Measurements from ENCODE around the gene USP24. TPM values are rescaled to one million over a fixed set of nuclear protein-coding genes. Genes with fewer than 3 reads are reported as not detected.

USP24 gene
- total RNA-seq, 5 donors from 2014 or later (not counting 1 experiment from before 2014, with no cell fraction given), result 58.9 to 90.7 (median 64.0) TPM

DNA sequence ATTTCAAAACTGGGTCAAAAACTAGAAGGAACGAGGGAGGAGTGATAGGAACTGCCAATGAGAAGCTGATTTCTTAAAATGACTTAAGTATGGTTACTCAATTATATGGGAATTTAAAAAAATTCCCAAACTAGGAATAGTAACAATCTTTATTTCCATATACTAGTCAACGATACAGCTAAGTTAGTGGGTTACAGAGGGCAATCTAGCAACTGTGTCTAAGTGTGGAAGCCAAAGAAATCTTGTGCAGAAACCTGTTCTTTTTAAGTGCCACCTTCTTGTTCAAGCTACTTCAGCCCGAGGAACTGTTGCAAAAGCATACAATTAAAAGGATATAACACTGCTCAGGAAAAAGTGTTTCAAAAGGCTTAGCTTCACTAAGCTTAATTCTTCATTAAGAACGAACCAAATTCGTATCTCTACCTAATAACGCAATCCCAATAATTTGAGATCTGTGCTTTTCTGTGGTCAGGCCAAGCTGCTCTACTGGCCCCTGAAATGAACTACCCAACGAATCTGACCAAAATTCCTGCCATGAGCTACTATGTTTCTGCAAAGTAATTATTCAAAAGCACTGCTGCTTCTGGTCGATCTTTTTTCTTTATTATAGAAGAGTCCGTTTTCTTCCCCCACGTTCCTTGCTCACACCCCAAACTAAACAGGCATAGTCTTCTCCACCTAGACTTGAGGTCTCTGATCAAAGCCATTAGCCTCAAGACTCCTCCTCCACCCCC lies 1.8 kb downstream of the USP24 start:
- DNase-seq (peak in 2 of 35 experiments; percentile 22 to 44), ATAC-seq (replicated peaks in 1 of 4) (no peak)
- no peaks in the 10 kb centered on the region for H3K27me3 Mint-ChIP-seq
- H3K27ac Mint-ChIP-seq, result peak overlapping the region; percentile 89 to 96
- peaks cover 72 to 84% (median 77%) of the 10 kb centered on the region in 3 donors for H3K4me1 Mint-ChIP-seq
- ChIA-PET CTCF (interaction anchor here in 1 of 2 donors (0.7 to 1.4 kb wide), 4 partner anchors 8 to 72 kb away, joined by 3 read pairs; no protein-coding TSS in a partner anchor), POLR2A (interaction anchor here in 1 of 2 donors (0.6 to 0.9 kb wide), 3 partner anchors 12 to 36 kb away, joined by 3 to 4 read pairs (median 3); no protein-coding TSS in a partner anchor)
- Histone ChIP-seq H3K9me3 (no peaks in the 10 kb centered on the region), H3K27ac (ENCODE audit: low read length) (peak overlapping the region; percentile 75), H3K4me3 (ENCODE audit: control insufficient read depth in 1 of 2, extremely low read depth in 1 of 2, low read length in 1 of 2) (peak overlapping the region; percentile 82 to 92), H3K27me3 (replicated peaks in 1 of 2; ENCODE audit: control insufficient read depth in 2 of 2, extremely low read depth in 1 of 2, insufficient read depth in 2 of 2, low read length in 1 of 2) (no peaks in the 10 kb centered on the region), H3K36me3 (ENCODE audit: control insufficient read depth in 2 of 2, extremely low read depth in 1 of 2, insufficient read depth in 1 of 2, low read length in 1 of 2) (no peaks in the 10 kb centered on the region), H3K4me1 (ENCODE audit: control insufficient read depth in 1 of 2, extremely low read depth in 1 of 2, insufficient read depth in 2 of 2, low read length in 2 of 2) (peaks cover 34 to 59% of the 10 kb centered on the region in 2 experiments)
- H3K36me3 Mint-ChIP-seq, result no peaks in the 10 kb centered on the region
- 6% methylated on average over 8 of the region's 10 CpGs for WGBS (ENCODE audit: insufficient coverage)
- H3K9me3 Mint-ChIP-seq, result no peaks in the 10 kb centered on the region
- peak overlapping the region; percentile 88 to 97 (median 92) for H3K4me3 Mint-ChIP-seq

DNA sequence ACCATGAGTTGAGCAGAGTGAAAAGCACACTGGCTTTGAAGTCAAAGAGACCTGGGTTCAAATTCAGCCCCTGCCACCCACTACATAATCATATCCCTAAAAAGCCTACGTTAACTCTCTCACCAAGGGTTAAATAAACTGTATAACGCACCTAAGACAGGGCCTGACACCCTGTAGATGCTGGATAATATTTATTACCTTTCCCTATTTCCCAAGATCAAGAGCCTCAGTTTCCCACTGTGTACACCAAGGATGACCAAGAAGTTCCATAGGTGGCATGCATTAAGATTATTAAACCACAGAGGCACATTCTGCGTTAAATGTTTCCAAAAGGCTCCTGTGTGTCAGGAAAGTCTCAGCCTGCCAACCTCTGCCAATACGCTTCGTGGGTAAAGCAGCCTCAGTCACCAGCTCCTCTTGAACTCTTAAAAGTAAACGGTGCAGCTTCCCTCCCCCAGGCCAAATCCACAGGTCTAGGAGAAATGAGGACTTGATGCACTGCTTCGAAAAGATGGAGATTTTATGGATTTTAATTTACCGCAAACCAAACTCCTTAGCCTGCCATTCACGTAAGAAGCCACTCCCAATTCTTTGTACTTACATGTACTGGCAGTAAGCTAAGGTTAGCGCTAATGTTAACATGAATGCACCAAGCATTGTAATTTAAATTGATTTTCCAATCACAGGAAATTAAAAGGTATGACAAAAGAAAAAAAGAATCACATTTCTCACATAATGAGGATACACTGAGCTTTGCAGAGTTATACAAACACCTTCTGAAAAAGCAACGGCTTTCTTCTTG lies 2.6 kb downstream of the USP24 start:
- H3K27me3 Mint-ChIP-seq, result no peaks in the 10 kb centered on the region

DNA sequence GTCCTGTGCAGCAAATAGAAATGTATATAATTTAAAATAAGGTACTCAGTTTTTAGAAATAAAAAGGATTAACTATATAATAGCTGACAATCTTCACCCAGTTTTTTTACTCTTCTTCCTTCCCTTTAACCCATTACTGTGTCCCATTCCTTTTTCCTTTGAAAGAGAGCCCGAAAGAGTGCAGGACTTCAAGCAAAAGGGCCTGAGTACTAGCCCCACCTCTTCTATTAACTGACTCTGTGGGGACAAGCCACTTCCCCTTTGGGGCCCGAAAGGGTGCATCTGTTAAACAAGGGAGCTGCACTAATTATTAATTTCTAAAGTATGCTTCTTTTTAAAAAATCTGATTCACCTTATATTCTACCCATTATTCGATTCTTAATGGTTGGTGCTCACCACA lies 3.3 kb downstream of the USP24 start:
- Mint-ChIP-seq H3K27me3 (no peaks in the 10 kb centered on the region), H3K4me1 (peaks cover 68 to 79% (median 77%) of the 10 kb centered on the region in 3 donors), H3K4me3 (peak overlapping the region; percentile 88 to 97 (median 92)), H3K27ac (peak overlapping the region; percentile 89 to 96), H3K36me3 (peaks cover 5% of the 10 kb centered on the region), H3K9me3 (no peaks in the 10 kb centered on the region)
- ChIA-PET CTCF (interaction anchor here in 1 of 2 donors (1.8 kb wide), 1 partner anchor 11 kb away, joined by 5 read pairs; no protein-coding TSS in a partner anchor), POLR2A (interaction anchor here (0.8 to 1.6 kb wide), 3 partner anchors 11 to 16 kb away, joined by 3 to 5 read pairs (median 4); no protein-coding TSS in a partner anchor)
- no peaks in the 10 kb centered on the region for H3K36me3 ChIP-seq (ENCODE audit: control insufficient read depth in 2 of 2, extremely low read depth in 1 of 2, insufficient read depth in 1 of 2, low read length in 1 of 2)
- WGBS (ENCODE audit: insufficient coverage), result 25% methylated on average over 1 of the region's 3 CpGs
- H3K9me3 ChIP-seq, result no peaks in the 10 kb centered on the region
- ATAC-seq (replicated peaks in 1 of 4), result no peak
- peaks cover 35 to 47% of the 10 kb centered on the region in 2 experiments for H3K4me1 ChIP-seq (ENCODE audit: control insufficient read depth in 1 of 2, extremely low read depth in 1 of 2, insufficient read depth in 2 of 2, low read length in 2 of 2)
- peak overlapping the region; percentile 33 for H3K27ac ChIP-seq (ENCODE audit: low read length)
- no peak for DNase-seq
- H3K27me3 ChIP-seq (replicated peaks in 1 of 2; ENCODE audit: control insufficient read depth in 2 of 2, extremely low read depth in 1 of 2, insufficient read depth in 2 of 2, low read length in 1 of 2), result no peaks in the 10 kb centered on the region
- peak overlapping the region in 1 of 2 donors; percentile 82 for H3K4me3 ChIP-seq (ENCODE audit: control insufficient read depth in 1 of 2, extremely low read depth in 1 of 2, low read length in 1 of 2)

More for the DNA sequence above, 2.6 kb downstream of the USP24 start:
- Mint-ChIP-seq H3K36me3 (peaks cover 2% of the 10 kb centered on the region), H3K4me3 (peak overlapping the region; percentile 88 to 97 (median 92)), H3K9me3 (no peaks in the 10 kb centered on the region), H3K4me1 (peaks cover 70 to 83% (median 77%) of the 10 kb centered on the region in 3 donors), H3K27ac (peak overlapping the region; percentile 89 to 96)
- ATAC-seq (replicated peaks in 1 of 4) (no peak), DNase-seq (peak in 4 of 35 experiments; percentile 2 to 36 (median 15))
- CTCF ChIA-PET, result interaction anchor here in 1 of 2 donors (0.7 to 1.8 kb wide), 5 partner anchors 8 to 72 kb away, joined by 3 to 5 read pairs (median 3); no protein-coding TSS in a partner anchor
- Histone ChIP-seq H3K27ac (ENCODE audit: low read length) (peak overlapping the region; percentile 33), H3K9me3 (no peaks in the 10 kb centered on the region), H3K4me1 (ENCODE audit: control insufficient read depth in 1 of 2, extremely low read depth in 1 of 2, insufficient read depth in 2 of 2, low read length in 2 of 2) (peaks cover 34 to 52% of the 10 kb centered on the region in 2 experiments), H3K36me3 (ENCODE audit: control insufficient read depth in 2 of 2, extremely low read depth in 1 of 2, insufficient read depth in 1 of 2, low read length in 1 of 2) (no peaks in the 10 kb centered on the region), H3K27me3 (replicated peaks in 1 of 2; ENCODE audit: control insufficient read depth in 2 of 2, extremely low read depth in 1 of 2, insufficient read depth in 2 of 2, low read length in 1 of 2) (no peaks in the 10 kb centered on the region), H3K4me3 (ENCODE audit: control insufficient read depth in 1 of 2, extremely low read depth in 1 of 2, low read length in 1 of 2) (peak overlapping the region; percentile 19 to 82)
- POLR2A ChIA-PET, result interaction anchor here (0.6 to 0.9 kb wide), 5 partner anchors 12 to 35 kb away, joined by 3 to 4 read pairs (median 3); no protein-coding TSS in a partner anchor
- 8% methylated on average over 6 of the region's 11 CpGs for WGBS (ENCODE audit: insufficient coverage)

DNA sequence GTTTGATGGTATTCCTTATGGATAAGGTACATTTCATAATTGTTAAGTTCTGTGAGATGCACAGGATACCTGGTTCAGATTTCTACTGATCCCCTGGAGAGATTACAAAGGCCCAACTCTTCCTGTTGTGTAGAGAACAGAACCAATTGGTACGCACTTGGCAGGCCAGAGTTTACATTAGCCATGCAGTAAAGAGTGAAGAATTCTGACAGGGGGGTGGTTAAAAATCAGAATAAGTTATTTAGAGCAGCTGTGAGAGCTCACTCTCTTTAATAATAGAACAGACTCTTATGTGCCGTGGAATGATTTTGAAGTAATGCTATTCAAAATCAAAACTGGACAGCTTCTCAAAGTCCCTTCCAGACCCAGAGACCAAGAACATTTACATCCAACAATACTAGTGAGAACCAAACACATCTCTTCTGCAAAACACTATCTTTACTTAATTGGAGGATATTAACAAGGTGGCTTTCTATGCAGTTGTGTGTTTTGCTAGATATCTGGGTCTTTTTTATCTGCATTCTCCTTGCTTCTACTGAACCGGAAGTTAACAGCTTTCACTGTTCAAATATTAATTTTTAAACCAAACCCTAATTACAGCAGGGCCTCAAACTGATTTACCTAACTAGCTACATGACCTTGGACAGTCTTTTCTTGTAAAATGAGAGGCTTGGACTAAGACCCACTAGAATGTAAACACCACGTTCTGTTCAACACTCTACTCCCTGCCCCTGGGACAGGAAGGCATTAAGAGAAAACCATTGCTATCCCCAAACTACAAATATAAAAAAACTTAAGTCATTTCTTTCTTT lies 4.0 kb downstream of the USP24 start:
- no peaks in the 10 kb centered on the region for H3K27me3 Mint-ChIP-seq
- no peak for ATAC-seq (replicated peaks in 1 of 4)
- Histone ChIP-seq H3K36me3 (ENCODE audit: control insufficient read depth in 2 of 2, extremely low read depth in 1 of 2, insufficient read depth in 1 of 2, low read length in 1 of 2) (no peaks in the 10 kb centered on the region), H3K27ac (ENCODE audit: low read length) (peak overlapping the region; percentile 36), H3K9me3 (no peaks in the 10 kb centered on the region), H3K4me3 (ENCODE audit: control insufficient read depth in 1 of 2, extremely low read depth in 1 of 2, low read length in 1 of 2) (no peak overlapping the region), H3K27me3 (replicated peaks in 1 of 2; ENCODE audit: control insufficient read depth in 2 of 2, extremely low read depth in 1 of 2, insufficient read depth in 2 of 2, low read length in 1 of 2) (no peaks in the 10 kb centered on the region), H3K4me1 (ENCODE audit: control insufficient read depth in 1 of 2, extremely low read depth in 1 of 2, insufficient read depth in 2 of 2, low read length in 2 of 2) (peaks cover 31 to 40% of the 10 kb centered on the region in 2 experiments)
- POLR2A ChIA-PET, result interaction anchor here in 1 of 2 donors (1.6 kb wide), 1 partner anchor 11 kb away, joined by 5 read pairs; no protein-coding TSS in a partner anchor
- H3K4me3 Mint-ChIP-seq, result peak overlapping the region; percentile 71 to 97 (median 88)
- H3K4me1 Mint-ChIP-seq, result peaks cover 68 to 79% (median 77%) of the 10 kb centered on the region in 3 donors
- 20% methylated on average over 1 of the region's 4 CpGs for WGBS (ENCODE audit: insufficient coverage)
- DNase-seq, result peak in 1 of 35 experiments; percentile 26
- H3K27ac Mint-ChIP-seq, result peak overlapping the region; percentile 58 to 84
- H3K36me3 Mint-ChIP-seq, result peaks cover 11% of the 10 kb centered on the region
- CTCF ChIA-PET, result interaction anchor here in 1 of 2 donors (1.8 kb wide), 1 partner anchor 11 kb away, joined by 5 read pairs; no protein-coding TSS in a partner anchor
- no peaks in the 10 kb centered on the region for H3K9me3 Mint-ChIP-seq

DNA sequence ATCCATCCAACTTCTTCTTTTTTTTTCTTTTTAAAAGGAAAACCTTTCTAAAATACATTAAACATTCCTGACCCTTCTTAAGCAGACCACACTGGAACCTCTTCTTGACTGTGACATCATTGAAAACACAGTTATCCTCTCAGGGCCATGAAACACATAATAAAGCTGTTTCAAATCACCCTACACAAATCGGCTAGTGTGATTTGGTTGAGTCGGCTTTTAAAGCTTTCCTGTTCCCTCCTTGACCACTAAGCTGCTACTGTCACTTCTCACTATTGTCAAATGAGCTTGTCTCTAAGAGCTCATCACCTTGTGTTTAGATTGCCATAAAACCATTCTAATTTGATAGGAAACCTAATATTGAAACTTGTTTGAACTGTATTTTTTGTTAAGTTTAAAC lies 5.9 kb downstream of the USP24 start:
- ChIA-PET CTCF (interaction anchor here (0.6 to 1.6 kb wide), 5 partner anchors 9 to 73 kb away, joined by 3 to 5 read pairs (median 4); no protein-coding TSS in a partner anchor), POLR2A (interaction anchor here in 1 of 2 donors (1.1 kb wide), 1 partner anchor 9 kb away, joined by 5 read pairs; no protein-coding TSS in a partner anchor)
- WGBS (ENCODE audit: insufficient coverage), result no CpG with 5 or more reads among the region's 2 CpGs
- Mint-ChIP-seq H3K4me3 (peak overlapping the region in 2 of 3 donors; percentile 43 to 97), H3K27me3 (no peaks in the 10 kb centered on the region), H3K4me1 (peaks cover 78 to 86% (median 86%) of the 10 kb centered on the region in 3 donors), H3K9me3 (no peaks in the 10 kb centered on the region), H3K27ac (peak overlapping the region in 1 of 2 donors; percentile 0), H3K36me3 (peaks cover 12% of the 10 kb centered on the region)
- no peaks in the 10 kb centered on the region for H3K9me3 ChIP-seq
- H3K36me3 ChIP-seq (ENCODE audit: control insufficient read depth in 2 of 2, extremely low read depth in 1 of 2, insufficient read depth in 1 of 2, low read length in 1 of 2), result no peaks in the 10 kb centered on the region
- H3K4me3 ChIP-seq (ENCODE audit: control insufficient read depth in 1 of 2, extremely low read depth in 1 of 2, low read length in 1 of 2), result no peak overlapping the region
- ATAC-seq (replicated peaks in 1 of 4) (no peak), DNase-seq (peak in 1 of 35 experiments; percentile 30)
- no peaks in the 10 kb centered on the region for H3K27me3 ChIP-seq (replicated peaks in 1 of 2; ENCODE audit: control insufficient read depth in 2 of 2, extremely low read depth in 1 of 2, insufficient read depth in 2 of 2, low read length in 1 of 2)
- H3K27ac ChIP-seq (ENCODE audit: low read length), result no peak overlapping the region
- H3K4me1 ChIP-seq (ENCODE audit: control insufficient read depth in 1 of 2, extremely low read depth in 1 of 2, insufficient read depth in 2 of 2, low read length in 2 of 2), result peaks cover 27 to 51% of the 10 kb centered on the region in 2 experiments
